HCT116 (cell line): ENCODE measurements around the gene DKK3. TPM values are rescaled to one million over a fixed set of nuclear protein-coding genes. Genes with fewer than 3 reads are reported as not detected.

Experiments
- ATAC-seq: fragments of 200-7000 bp; cut with Tn5 transposase; 2 replicates; pipeline ENCODE4 v1.9.1; 2020; ENCODE audit warnings: mild to moderate bottlenecking, moderate library complexity
- BruUV-seq: library from RNA; stranded (reverse); fragments of 400-500 nt; replicated peaks from 2 replicates; lab custom pipeline; 2021; lab: Mats Ljungman, UMichigan
- CTCF ChIA-PET: fragments of 300-600 bp; sonication (Branson Sonifier 250); formaldehyde crosslinking; loops from one replicate; lab custom pipeline; 2021; ENCODE audit warnings: antibody characterized with exemption; lab: Charles Lee
- POLR2A ChIA-PET: fragments of 300-600, 350-600 bp; sonication (Branson Sonifier 250); formaldehyde crosslinking; loops from one replicate; lab custom pipeline; 2021; ENCODE audit warnings: antibody characterized with exemption; lab: Charles Lee
- RAD21 ChIA-PET, 2 experiments: fragments of 300-600 bp; sonication (Branson Sonifier 250); formaldehyde crosslinking; loops; one replicate each; lab custom pipeline; 2023; ENCODE audit warnings: low total read pairs in 2 of 2; ENCODE audit not compliant: uncharacterized antibody in 2 of 2, unreplicated experiment in 2 of 2, low non-redundant PET in 1 of 2; lab: Charles Lee
- DNase-seq: peaks from one replicate; pipeline ENCODE4 v3.0.0-alpha.2; 2010; ENCODE audit warnings: low read depth, low spot score
- H2AFZ ChIP-seq: fragments of 200-600 bp; shearing (Covaris generic), sonication (generic); 2 replicates; pipeline ENCODE4 v1.6.1; 2017; ENCODE audit warnings: low read depth, mixed run types, mixed read lengths, antibody characterized with exemption, low read length; ENCODE audit not compliant: poor library complexity, severe bottlenecking
- H3K27ac ChIP-seq: 2 replicates; pipeline ENCODE4 v1.5.1; 2012; ENCODE audit warnings: low read depth, low read length
- H3K27me3 ChIP-seq: fragments of 200-600 bp; sonication (generic); 2 replicates; pipeline ENCODE4 v1.6.1; 2016; ENCODE audit warnings: mixed run types, low read length, mixed read lengths; ENCODE audit not compliant: insufficient read depth
- H3K36me3 ChIP-seq, 2 experiments: fragments of 200-500 bp in 1 of 2; fragments of 200-600 bp in 1 of 2; sonication (Bioruptor generic) in 1 of 2; sonication (generic) in 1 of 2; 2 replicates each; pipeline versions ENCODE4 v1.5.1 to v1.6.1; 2014 to 2016; ENCODE audit warnings: low read length in 2 of 2, inconsistent platforms in 1 of 2, mixed read lengths in 1 of 2, mixed run types in 1 of 2; ENCODE audit not compliant: insufficient read depth in 2 of 2, control insufficient read depth in 1 of 2
- H3K4me1 ChIP-seq, 2 experiments: fragments of 200-600 bp in 1 of 2; sonication (generic) in 1 of 2; 2 replicates each; pipeline versions ENCODE4 v1.5.1 to v1.6.1; 2012 to 2017; ENCODE audit warnings: low read length in 2 of 2, inconsistent platforms in 1 of 2, mild to moderate bottlenecking in 1 of 2, mixed read lengths in 1 of 2, mixed run types in 1 of 2, moderate library complexity in 1 of 2; ENCODE audit not compliant: insufficient read depth in 2 of 2, control insufficient read depth in 1 of 2
- H3K4me2 ChIP-seq: fragments of 200-600 bp; sonication (generic); 2 replicates; pipeline ENCODE4 v1.6.1; 2017; ENCODE audit warnings: mixed run types, low read length, mixed read lengths
- H3K4me3 ChIP-seq, 2 experiments: fragments of 200-600 bp in 1 of 2; sonication (generic) in 1 of 2; replicated peaks in 1 of 2; 2 replicates each; pipeline ENCODE4 v1.5.1; 2011 to 2016; ENCODE audit warnings: low read length in 2 of 2, control low read depth in 1 of 2, low read depth in 1 of 2, mild to moderate bottlenecking in 1 of 2, mixed read lengths in 1 of 2, mixed run types in 1 of 2
- H3K79me2 ChIP-seq: fragments of 200-600 bp; sonication (generic); 2 replicates; pipeline ENCODE4 v1.6.1; 2017; ENCODE audit warnings: mild to moderate bottlenecking, mixed run types, low read length, moderate library complexity, mixed read lengths; ENCODE audit not compliant: insufficient read depth
- H3K9ac ChIP-seq: fragments of 200-600 bp; sonication (generic); 2 replicates; pipeline ENCODE4 v1.6.1; 2016; ENCODE audit warnings: low read length, mixed read lengths
- H3K9me2 ChIP-seq: fragments of 200-600 bp; sonication (generic), shearing (Covaris generic); 2 replicates; pipeline ENCODE4 v1.6.1; 2017; ENCODE audit warnings: mixed run types, mild to moderate bottlenecking, moderate library complexity; ENCODE audit not compliant: insufficient read depth
- H3K9me3 ChIP-seq, 2 experiments: fragments of 200-500 bp in 1 of 2; fragments of 200-600 bp in 1 of 2; sonication (Bioruptor generic) in 1 of 2; sonication (generic) in 1 of 2; 2 replicates each; pipeline ENCODE4 v1.6.1; 2014 to 2017; ENCODE audit warnings: low read length in 2 of 2, mixed read lengths in 2 of 2, inconsistent platforms in 1 of 2, low read depth in 1 of 2, mild to moderate bottlenecking in 1 of 2, mixed run types in 1 of 2, moderate library complexity in 1 of 2; ENCODE audit not compliant: control insufficient read depth in 1 of 2, insufficient read depth in 1 of 2
- H4K20me1 ChIP-seq: fragments of 200-600 bp; sonication (generic), shearing (Covaris generic); 2 replicates; pipeline ENCODE4 v1.6.1; 2017; ENCODE audit warnings: mixed run types, mild to moderate bottlenecking, moderate library complexity; ENCODE audit not compliant: insufficient read depth
- JUND ChIP-seq: IDR thresholded peaks from 2 replicates; pipeline ENCODE4 v1.6.1; 2012
- MAX ChIP-seq: IDR thresholded peaks from 2 replicates; pipeline ENCODE4 v1.6.1; 2012
- POLR2A ChIP-seq: IDR thresholded peaks from 2 replicates; pipeline ENCODE4 v1.7.0; 2011; ENCODE audit warnings: borderline replicate concordance; ENCODE audit not compliant: insufficient read depth, insufficient read length; ENCODE audit errors: extremely low read depth
- POLR2AphosphoS5 ChIP-seq: IDR thresholded peaks from 2 replicates; pipeline ENCODE4 v1.6.1; 2011; ENCODE audit warnings: mild to moderate bottlenecking, low read depth, low read length, moderate library complexity
- SIN3A ChIP-seq: IDR thresholded peaks from 2 replicates; pipeline ENCODE4 v1.6.1; 2012; ENCODE audit warnings: low read depth
- YY1 ChIP-seq: IDR thresholded peaks from 2 replicates; pipeline ENCODE4 v1.6.1; 2011; ENCODE audit warnings: low read length, low read depth, moderate library complexity, mild to moderate bottlenecking; ENCODE audit not compliant: insufficient replicate concordance; ENCODE audit errors: extremely low read depth
- ZBTB33 ChIP-seq: IDR thresholded peaks from 2 replicates; pipeline ENCODE4 v1.6.1; 2011; ENCODE audit warnings: mild to moderate bottlenecking, low read length, moderate library complexity; ENCODE audit not compliant: insufficient replicate concordance; ENCODE audit errors: extremely low read depth
- ZFX ChIP-seq: fragments of 450-650 bp; IDR thresholded peaks from 2 replicates; pipeline ENCODE4 v1.6.1; 2017
- intact Hi-C: fragments of 100-400 bp; cut with micrococcal nuclease; formaldehyde crosslinking; loops from 2 replicates; pipeline ENCODE4 v1.10.0; 2022
- total RNA-seq: library from RNA; stranded (reverse); gene quantifications from one replicate; pipeline ENCODE4 v1.2.1, GENCODE V29; 2021; ENCODE audit not compliant: unreplicated experiment
- TF ChIP-seq, protein P1 (sequence below), 3 experiments: fragments of 200-600 bp in 1 of 3; sonication (generic) in 1 of 3; IDR thresholded peaks in 2 of 3; conservative IDR thresholded peaks in 1 of 3; 2 replicates each; pipeline ENCODE4 v1.5.1; 2012 to 2017; ENCODE audit warnings: low read depth in 2 of 3, low read length in 2 of 3, antibody characterized with exemption in 1 of 3, borderline replicate concordance in 1 of 3, control low read depth in 1 of 3, mild to moderate bottlenecking in 1 of 3, mixed read lengths in 1 of 3, mixed run types in 1 of 3, moderate library complexity in 1 of 3; ENCODE audit not compliant: insufficient read depth in 1 of 3

Gene DKK3
- total RNA-seq, 1 experiment from 2014 or later: 0.49 TPM

DNA sequence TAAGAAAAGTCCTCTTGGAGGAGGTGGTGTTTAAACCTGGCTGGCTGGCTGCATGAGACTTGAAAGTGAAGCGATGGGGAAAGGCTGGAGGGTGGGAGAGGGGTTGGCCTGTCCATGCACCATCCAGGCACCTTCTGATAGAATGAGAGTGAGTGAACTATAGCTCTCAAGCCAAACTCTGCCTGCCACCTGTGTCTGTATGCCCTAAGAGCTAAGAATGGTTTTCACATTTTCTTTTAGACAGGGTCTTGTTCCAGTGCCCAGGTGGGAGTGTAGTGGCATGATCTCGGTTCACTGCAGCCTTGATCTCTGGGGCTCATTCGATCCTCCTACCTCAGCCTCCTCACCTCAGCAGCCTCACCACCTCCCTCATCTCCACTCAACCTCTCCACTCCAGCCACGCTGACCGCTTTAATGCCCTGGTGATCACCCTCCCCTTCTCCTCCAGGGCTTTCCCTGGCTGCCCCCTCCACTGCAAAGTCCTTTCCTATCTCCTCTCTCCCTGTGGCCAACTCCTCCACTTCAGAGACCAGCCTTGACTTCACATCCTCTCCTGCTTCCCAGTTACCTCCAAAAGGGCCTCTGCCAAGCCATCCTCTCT lies 38.3 kb upstream of the DKK3 start:
- H3K4me3 ChIP-seq: no peak overlapping the region
- no peaks in the 10 kb centered on the region for H4K20me1 ChIP-seq
- intact Hi-C loops: loop anchor here (1.0 to 5.0 kb wide), 4 partner anchors 190 to 916 kb away; no protein-coding TSS in a partner anchor
- ATAC-seq (no peak), DNase-seq (no peak)
- no peaks in the 10 kb centered on the region for H3K79me2 ChIP-seq
- H3K9ac ChIP-seq: no peak overlapping the region
- H3K4me2 ChIP-seq: no peak overlapping the region
- RAD21 ChIA-PET: interaction anchor here (1.4 to 2.3 kb wide), 3 partner anchors 41 to 235 kb away, joined by 4 to 16 read pairs (median 8); no protein-coding TSS in a partner anchor
- H3K9me2 ChIP-seq: no peaks in the 10 kb centered on the region
- BruUV-seq: no TSS peak
- no peaks in the 10 kb centered on the region; a peak in 1 of 4 replicates for H3K36me3 ChIP-seq
- POLR2A ChIA-PET: interaction anchor here (2.5 kb wide), 1 partner anchor 235 kb away, joined by 8 read pairs; no protein-coding TSS in a partner anchor
- H3K9me3 ChIP-seq: no peaks in the 10 kb centered on the region
- H2AFZ ChIP-seq: peak overlapping the region; percentile 77
- no peaks in the 10 kb centered on the region for H3K27me3 ChIP-seq
- TF ChIP-seq POLR2A (no peak), MAX (no peak), POLR2AphosphoS5 (no peak)
- peaks cover 8 to 42% of the 10 kb centered on the region in 2 experiments; a peak in 2 of 4 replicates for H3K4me1 ChIP-seq
- H3K27ac ChIP-seq: no peak overlapping the region
- CTCF ChIA-PET: interaction anchor here (1.0 to 5.6 kb wide), 7 partner anchors 16 to 753 kb away, joined by 3 to 104 read pairs (median 11); no protein-coding TSS in a partner anchor

- ChIA-PET POLR2A (interaction anchor here (0.7 kb wide), 1 partner anchor 384 kb away, joined by 3 read pairs; no protein-coding TSS in a partner anchor), CTCF (interaction anchor here (2.2 to 5.6 kb wide), 6 partner anchors 115 to 247 kb away, joined by 11 to 104 read pairs (median 20); no protein-coding TSS in a partner anchor), RAD21 (interaction anchor here in 1 of 2 experiments (0.7 kb wide), 1 partner anchor 63 kb away, joined by 5 read pairs; no protein-coding TSS in a partner anchor)
- no peak for DNase-seq
- H2AFZ ChIP-seq: no peak overlapping the region
- no peak overlapping the region for H3K9ac ChIP-seq
- H3K4me2 ChIP-seq: no peak overlapping the region
- H3K4me3 ChIP-seq: no peak overlapping the region
- no peak overlapping the region for H3K27ac ChIP-seq
- no peak for ATAC-seq
- no peaks in the 10 kb centered on the region for H4K20me1 ChIP-seq
- TF ChIP-seq, protein P1, sequence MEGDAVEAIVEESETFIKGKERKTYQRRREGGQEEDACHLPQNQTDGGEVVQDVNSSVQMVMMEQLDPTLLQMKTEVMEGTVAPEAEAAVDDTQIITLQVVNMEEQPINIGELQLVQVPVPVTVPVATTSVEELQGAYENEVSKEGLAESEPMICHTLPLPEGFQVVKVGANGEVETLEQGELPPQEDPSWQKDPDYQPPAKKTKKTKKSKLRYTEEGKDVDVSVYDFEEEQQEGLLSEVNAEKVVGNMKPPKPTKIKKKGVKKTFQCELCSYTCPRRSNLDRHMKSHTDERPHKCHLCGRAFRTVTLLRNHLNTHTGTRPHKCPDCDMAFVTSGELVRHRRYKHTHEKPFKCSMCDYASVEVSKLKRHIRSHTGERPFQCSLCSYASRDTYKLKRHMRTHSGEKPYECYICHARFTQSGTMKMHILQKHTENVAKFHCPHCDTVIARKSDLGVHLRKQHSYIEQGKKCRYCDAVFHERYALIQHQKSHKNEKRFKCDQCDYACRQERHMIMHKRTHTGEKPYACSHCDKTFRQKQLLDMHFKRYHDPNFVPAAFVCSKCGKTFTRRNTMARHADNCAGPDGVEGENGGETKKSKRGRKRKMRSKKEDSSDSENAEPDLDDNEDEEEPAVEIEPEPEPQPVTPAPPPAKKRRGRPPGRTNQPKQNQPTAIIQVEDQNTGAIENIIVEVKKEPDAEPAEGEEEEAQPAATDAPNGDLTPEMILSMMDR (IDR thresholded peaks at IDR 0.05 in 2 of 3, conservative IDR thresholded peaks at IDR 0.05 in 1 of 3; ENCODE audit: borderline replicate concordance in 1 of 3, insufficient read depth in 1 of 3, low read depth in 2 of 3, low read length in 2 of 3): no peak
- TF ChIP-seq ZFX (no peak), SIN3A (no peak), YY1 (no peak), JUND (no peak), ZBTB33 (no peak), POLR2A (no peak), POLR2AphosphoS5 (no peak)
- H3K9me3 ChIP-seq: no peaks in the 10 kb centered on the region
- BruUV-seq: no TSS peak
- H3K36me3 ChIP-seq: no peaks in the 10 kb centered on the region; a peak in 1 of 4 replicates
- no peaks in the 10 kb centered on the region for H3K79me2 ChIP-seq
- H3K9me2 ChIP-seq: no peaks in the 10 kb centered on the region
- intact Hi-C loops: loop anchor here (5.0 kb wide), 2 partner anchors 846 to 916 kb away; no protein-coding TSS in a partner anchor
- peaks cover 8 to 45% of the 10 kb centered on the region in 2 experiments; a peak in 2 of 4 replicates for H3K4me1 ChIP-seq
- H3K27me3 ChIP-seq: no peaks in the 10 kb centered on the region
Observed at GRCh38 chr11:12045914-12046635, 37.6 kb upstream of the DKK3 start.
